Epithelial cell of proximal tubule (primary cell): ENCODE results near the gene HILPDA. TPM values are rescaled to one million over a fixed set of nuclear protein-coding genes. Genes with fewer than 3 reads are reported as not detected.

Source experiments
- DNase-seq: peaks from one replicate; pipeline ENCODE4 v3.0.0-alpha.2; 2011; ENCODE audit warnings: low read depth
- H3K4me3 ChIP-seq: 2 replicates; pipeline ENCODE4 v1.5.1; 2011; ENCODE audit warnings: low read depth, mild to moderate bottlenecking, low read length
- CTCF ChIP-seq: conservative IDR thresholded peaks from 2 replicates; pipeline ENCODE4 v1.5.1; 2012; ENCODE audit warnings: low read depth, mild to moderate bottlenecking, low read length
- total RNA-seq: library from RNA; depleted of rRNA; stranded (reverse); fragments of >200 nt; gene quantifications from 2 replicates; pipeline ENCODE4 v1.2.3, GENCODE V29; 2015

Gene HILPDA, protein sequence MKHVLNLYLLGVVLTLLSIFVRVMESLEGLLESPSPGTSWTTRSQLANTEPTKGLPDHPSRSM
- 21.6 and 33.7 TPM in 2 replicates for total RNA-seq

DNA sequence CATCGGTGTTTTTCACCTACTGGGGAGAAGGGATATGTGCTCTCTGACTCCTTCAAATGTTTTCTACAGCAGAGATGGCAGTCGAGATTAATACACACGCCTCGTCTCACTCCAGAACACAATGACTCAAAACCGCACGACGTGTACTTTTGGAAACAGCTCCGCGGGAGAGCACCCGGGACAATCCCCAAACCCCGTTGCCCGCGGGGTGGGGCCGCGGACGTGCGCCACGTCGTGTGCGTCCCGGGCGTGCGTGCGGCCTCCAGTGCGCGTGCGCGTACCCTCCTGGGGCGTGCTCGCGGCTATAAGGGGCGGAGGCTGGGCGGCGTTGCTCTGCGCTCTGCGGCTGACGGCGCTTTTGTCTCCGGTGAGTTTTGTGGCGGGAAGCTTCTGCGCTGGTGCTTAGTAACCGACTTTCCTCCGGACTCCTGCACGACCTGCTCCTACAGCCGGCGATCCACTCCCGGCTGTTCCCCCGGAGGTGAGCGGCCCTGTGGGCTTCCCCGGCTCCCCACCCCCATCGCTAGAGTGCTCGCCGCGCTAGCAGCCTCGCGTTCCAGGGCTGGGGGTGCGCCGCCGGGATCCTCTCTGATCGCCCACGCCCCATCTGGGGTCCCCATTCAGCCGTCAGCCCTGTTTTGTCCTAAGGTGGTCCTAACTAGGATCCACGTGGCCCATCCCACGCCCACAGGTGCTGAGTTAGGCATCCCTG, at the start of gene HILPDA:
TSS of gene HILPDA (plus strand) at position 336 of the 712 bp plus-strand sequence. CDS start 1,391 bp downstream, outside the sequence.
- peak within 1 kb of the TSS; percentile 69 for H3K4me3 ChIP-seq
- TF ChIP-seq CTCF = no peak
- peak; percentile 82 for DNase-seq

- TF ChIP-seq CTCF = no peak
- no peak for DNase-seq
- H3K4me3 ChIP-seq = no peak overlapping the region
Observed at GRCh38 chr7:128406314-128407232, 49.1 kb upstream of the HILPDA start.

DNA sequence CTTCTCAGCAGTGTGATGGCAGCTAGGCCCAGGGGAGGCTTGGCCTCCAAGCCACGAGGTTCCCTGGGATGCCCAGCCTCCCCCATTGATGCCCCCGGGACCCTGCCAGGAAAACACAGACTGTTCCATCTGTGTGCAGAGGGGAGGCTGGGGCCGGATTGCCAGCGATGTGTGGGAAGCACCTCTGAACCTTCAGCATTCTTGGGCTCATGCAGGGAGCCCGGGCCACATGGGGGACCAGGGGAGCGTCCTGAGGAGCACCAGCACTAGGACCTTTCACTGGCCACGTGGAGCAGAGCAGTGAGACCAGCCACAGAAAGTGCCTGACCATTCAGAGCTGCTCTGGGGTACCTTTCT, 48.5 kb upstream of the HILPDA start:
- no peak for DNase-seq
- H3K4me3 ChIP-seq = no peak overlapping the region
- no peak for TF ChIP-seq CTCF

DNA sequence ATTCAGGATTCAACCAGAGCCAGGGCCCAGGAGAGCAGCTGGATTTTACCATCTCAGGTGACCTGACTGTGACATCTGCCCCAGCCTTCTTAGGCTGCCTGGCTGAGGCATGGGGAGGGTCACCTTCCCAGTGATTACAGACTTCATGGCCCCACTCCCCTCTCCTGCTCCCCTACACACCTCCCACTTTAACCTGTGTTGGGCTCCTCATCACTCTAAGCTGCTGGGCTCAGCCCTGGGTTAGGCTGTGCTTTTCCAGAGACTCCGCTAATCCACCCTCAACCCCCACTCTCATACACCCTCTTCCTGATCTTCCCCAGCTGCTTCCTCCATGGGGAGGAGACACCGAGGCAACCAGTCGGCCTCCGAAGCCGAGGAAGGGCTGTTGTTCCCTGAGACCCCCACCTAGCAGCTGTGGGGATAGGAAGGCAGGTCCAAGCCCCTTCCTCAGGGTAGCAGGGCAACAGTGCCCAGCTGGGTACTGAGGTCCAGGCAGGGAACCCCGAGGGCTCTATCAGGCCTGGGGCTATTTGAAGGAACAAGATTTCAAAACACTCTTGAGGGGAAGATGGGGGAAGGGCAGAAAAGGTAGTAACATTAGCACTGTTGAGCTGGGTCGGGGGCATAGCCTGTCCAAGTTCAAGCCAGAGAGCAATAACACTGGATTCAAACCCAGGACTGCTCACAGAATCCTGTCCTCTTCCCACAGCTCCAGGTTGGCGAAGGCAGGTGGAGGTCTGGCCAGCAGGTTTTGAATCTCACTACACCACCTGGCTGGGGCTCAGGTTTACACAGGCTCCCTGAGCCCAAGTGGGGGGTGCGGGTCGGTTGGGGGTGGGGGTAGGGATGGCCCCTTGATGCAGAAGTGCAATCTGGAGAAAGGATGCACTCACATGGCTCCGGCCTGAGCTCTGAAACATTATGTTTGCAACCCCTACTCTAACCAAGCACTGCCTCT, 47.6 kb upstream of the HILPDA start:
- H3K4me3 ChIP-seq = no peak overlapping the region
- DNase-seq = no peak
- no peak for TF ChIP-seq CTCF

GRCh38 chr7:128408709-128409595, 46.7 kb upstream of the HILPDA start:
- no peak for DNase-seq
- no peak for TF ChIP-seq CTCF

More at GRCh38 chr7:128408709-128409595, 46.7 kb upstream of the HILPDA start:
- peak overlapping the region; percentile 80 for H3K4me3 ChIP-seq
